Spleen (tissue), 7 donors: Measurements from ENCODE around the gene OR2W1.

Experiments
- CTCF ChIP-seq, 11 experiments: fragments of 200-600 bp in 7 of 11; fragments of 450-650 bp in 4 of 11; sonication (generic) in 4 of 11; IDR thresholded peaks in 8 of 11; conservative IDR thresholded peaks in 3 of 11; 1 replicate in 7 of 11; 2 replicates in 4 of 11; pipeline versions ENCODE4 v1.4.0 to v1.8.0; 2016 to 2021; ENCODE audit warnings: antibody characterized with exemption in 11 of 11, inconsistent platforms in 4 of 11, mild to moderate bottlenecking in 1 of 11
- POLR2A ChIP-seq, 3 donors: fragments of 450-650 bp; IDR thresholded peaks; one replicate each; pipeline ENCODE4 v1.5.1; 2017; ENCODE audit warnings: antibody characterized with exemption in 3 of 3, mild to moderate bottlenecking in 1 of 3
- POLR2AphosphoS5 ChIP-seq, 3 donors: sonication (generic); formaldehyde crosslinking; IDR thresholded peaks; one replicate each; pipeline ENCODE4 v1.5.1; 2017; ENCODE audit warnings: antibody characterized with exemption in 3 of 3
- donor health status: DM: no; HTN: no; CAD: no; lungs with moderate emphysema.
- donor health status: DM: no; HTN: no; CAD: no.
- donor health status: DM: no; HTN: no; CAD: no.

- no peak for TF ChIP-seq CTCF (IDR thresholded peaks at IDR 0.05 in 8 of 11, conservative IDR thresholded peaks at IDR 0.05 in 3 of 11)
- TF ChIP-seq POLR2A (IDR thresholded peaks at IDR 0.05): no peak
- TF ChIP-seq POLR2AphosphoS5 (IDR thresholded peaks at IDR 0.05): no peak
Observed at GRCh38 chr6:29021434-29021833, 23.5 kb downstream of the OR2W1 start.
